Activated CD4-positive, alpha-beta T cell treated with anti-CD3 and anti-CD28 coated beads for 36 hours (primary cell): ENCODE measurements around the gene TMEM88. TPM values are rescaled to one million over a fixed set of nuclear protein-coding genes. Genes with fewer than 3 reads are reported as not detected.
"Not testable (repeated sequence)": the region's sequence is repeated elsewhere in the genome, so short reads cannot be mapped to it uniquely, and the experiment has no call there.

Source experiments
- ATAC-seq: fragments of 200-7000 bp; cut with Tn5 transposase; one replicate; pipeline ENCODE4 v1.10.0; 2021; ENCODE audit warnings: mild to moderate bottlenecking, moderate library complexity
- CTCF ChIA-PET: fragments of 350-600 bp; sonication (Branson Sonifier 250); formaldehyde crosslinking; loops from one replicate; lab custom pipeline; 2021; ENCODE audit warnings: antibody characterized with exemption; lab: Charles Lee
- POLR2A ChIA-PET: fragments of 350-600 bp; sonication (Branson Sonifier 250); formaldehyde crosslinking; loops from one replicate; lab custom pipeline; 2021; ENCODE audit warnings: antibody characterized with exemption, inconsistent platforms; lab: Charles Lee
- DNase-seq: peaks from one replicate; pipeline ENCODE4 v3.0.0-alpha.2; 2020
- H3K27ac Mint-ChIP-seq: one replicate; pipeline ENCODE4 v1.8.0; 2021; ENCODE audit warnings: mixed read lengths
- H3K27me3 Mint-ChIP-seq: one replicate; pipeline ENCODE4 v1.8.0; 2021; ENCODE audit warnings: mixed read lengths
- H3K36me3 Mint-ChIP-seq: one replicate; pipeline ENCODE4 v1.8.0; 2021; ENCODE audit warnings: low read depth, mixed read lengths
- H3K4me1 Mint-ChIP-seq: one replicate; pipeline ENCODE4 v1.8.0; 2021; ENCODE audit warnings: mixed read lengths
- H3K4me3 Mint-ChIP-seq: one replicate; pipeline ENCODE4 v1.8.0; 2021; ENCODE audit warnings: mild to moderate bottlenecking, moderate library complexity, mixed read lengths
- H3K9me3 Mint-ChIP-seq: one replicate; pipeline ENCODE4 v1.8.0; 2021; ENCODE audit warnings: low read depth, mixed read lengths
- intact Hi-C, 2 experiments: fragments of 100-400 bp; cut with DNase I in 1 of 2; cut with micrococcal nuclease in 1 of 2; formaldehyde crosslinking; loops; one replicate each; pipeline versions ENCODE4 v1.14.2 to v1.15.1; 2022 to 2024; cut with DNase I, micrococcal nuclease
- total RNA-seq, 2 experiments: library from RNA; stranded (reverse); gene quantifications; one replicate each; pipeline ENCODE4 v1.2.3, GENCODE V29; 2021

Gene TMEM88
- total RNA-seq, 2 experiments from 2014 or later: 3.5 to 5.6 TPM

- ChIA-PET CTCF (interaction anchor here (0.7 to 2.4 kb wide), 19 partner anchors 12 to 453 kb away, joined by 3 to 20 read pairs (median 4); partner anchors contain the start of genes KDM6B, RNF227, TMEM256 and WRAP53), POLR2A (interaction anchor here (0.6 to 1.5 kb wide), 14 partner anchors 12 to 369 kb away, joined by 3 to 8 read pairs (median 3); partner anchors contain the start of genes CNTROB, KDM6B, TP53 and TRAPPC1)
- peak; percentile 97 for DNase-seq
- Mint-ChIP-seq H3K4me3 (no peak within 1 kb of the TSS), H3K4me1 (peaks cover 18% of the 10 kb centered on the region), H3K36me3 (peaks cover 34% of the 10 kb centered on the region), H3K9me3 (no peaks in the 10 kb centered on the region), H3K27me3 (no peaks in the 10 kb centered on the region), H3K27ac (no peak within 1 kb of the TSS)
- intact Hi-C loops: loop anchor here (1.0 to 5.0 kb wide), 12 partner anchors 13 to 299 kb away; partner anchors contain the start of genes WRAP53 (in 2 of the 2), CNTROB (in 1 of the 2), MPDU1 (in 1 of the 2) and TP53 (in 1 of the 2)
- ATAC-seq: peak; percentile 91
Measured at GRCh38 chr17:7856811-7857712, 2.2 kb downstream of the TMEM88 start, which contains the start of gene NAA38. NAA38 (minus strand) TSS chr17:7857559; CDS start chr17:7857463, 96 bp downstream.

DNA sequence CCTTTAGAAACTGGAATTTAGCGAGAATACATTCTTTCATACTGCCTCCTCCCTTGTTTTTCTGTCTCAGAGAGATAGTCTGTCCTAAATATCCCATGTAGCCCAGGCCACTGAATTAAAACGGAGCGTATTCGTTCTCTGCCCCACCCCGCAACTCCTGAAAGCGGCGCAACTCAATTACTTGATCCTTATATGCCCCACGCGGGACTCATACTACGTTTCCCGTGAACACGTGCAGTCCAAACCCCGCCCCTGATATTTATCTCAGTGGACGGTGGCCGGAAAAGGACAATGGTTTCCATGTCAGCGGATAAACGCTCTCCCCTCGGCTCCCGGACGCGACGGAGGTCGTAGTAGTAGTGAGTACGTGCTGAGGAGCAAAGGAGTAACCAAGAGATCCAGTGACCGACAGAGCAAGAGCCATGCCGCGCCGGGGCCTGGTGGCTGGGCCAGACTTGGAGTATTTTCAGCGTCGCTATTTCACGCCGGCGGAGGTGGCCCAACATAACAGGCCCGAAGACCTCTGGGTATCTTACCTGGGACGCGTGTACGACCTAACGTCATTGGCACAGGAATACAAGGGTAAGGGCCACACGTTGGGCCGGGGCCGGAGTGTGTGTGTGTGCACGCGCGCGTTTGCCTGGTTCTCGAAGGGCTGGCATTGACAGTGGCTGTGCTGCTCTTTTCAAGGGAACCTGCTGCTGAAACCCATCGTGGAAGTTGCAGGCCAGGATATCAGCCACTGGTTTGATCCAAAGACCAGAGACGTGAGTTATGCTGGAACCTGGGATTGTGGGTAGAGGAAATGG, 3.1 kb downstream of the TMEM88 start, which contains the start of gene CYB5D1:
Gene CYB5D1, plus strand, starts transcription at position 291 of the 809 bp plus-strand sequence. Its CDS starts 132 bp downstream, at position 423.
- ChIA-PET POLR2A (interaction anchor here (0.6 to 1.5 kb wide), 13 partner anchors 11 to 370 kb away, joined by 3 to 8 read pairs (median 3); partner anchors contain the start of genes CNTROB, KDM6B, TP53 and TRAPPC1), CTCF (interaction anchor here (0.7 to 5.2 kb wide), 17 partner anchors 12 to 453 kb away, joined by 3 to 32 read pairs (median 4); partner anchors contain the start of genes KDM6B, RNF227, TMEM256 and WRAP53)
- DNase-seq (peak; percentile 91), ATAC-seq (peak; percentile 49)
- Mint-ChIP-seq H3K9me3 (no peaks in the 10 kb centered on the region), H3K27ac (no peak within 1 kb of the TSS), H3K4me1 (peaks cover 16% of the 10 kb centered on the region), H3K4me3 (no peak within 1 kb of the TSS), H3K27me3 (no peaks in the 10 kb centered on the region), H3K36me3 (peaks cover 31% of the 10 kb centered on the region)
- intact Hi-C loops: loop anchor here (1.0 to 5.0 kb wide), 12 partner anchors 14 to 298 kb away; partner anchors contain the start of genes WRAP53 (in 2 of the 2), CNTROB (in 1 of the 2), MPDU1 (in 1 of the 2) and TP53 (in 1 of the 2)

DNA sequence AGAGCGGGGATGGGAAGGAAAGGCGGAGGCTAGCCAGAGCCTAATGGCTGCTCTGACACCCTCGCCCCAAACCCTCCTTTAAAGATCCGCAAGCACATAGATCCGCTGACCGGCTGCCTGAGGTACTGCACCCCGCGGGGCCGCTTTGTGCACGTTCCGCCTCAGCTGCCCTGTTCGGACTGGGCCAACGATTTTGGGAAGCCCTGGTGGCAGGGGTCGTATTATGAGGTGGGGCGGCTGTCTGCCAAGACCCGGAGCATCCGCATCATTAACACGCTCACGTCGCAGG, 3.6 kb downstream of the TMEM88 start:
- Mint-ChIP-seq H3K27me3 (no peaks in the 10 kb centered on the region), H3K9me3 (no peaks in the 10 kb centered on the region), H3K4me3 (no peak overlapping the region), H3K4me1 (peaks cover 16% of the 10 kb centered on the region), H3K36me3 (peaks cover 29% of the 10 kb centered on the region), H3K27ac (no peak overlapping the region)
- CTCF ChIA-PET: interaction anchor here (0.8 to 6.7 kb wide), 4 partner anchors 12 to 183 kb away, joined by 4 to 53 read pairs (median 18); no protein-coding TSS in a partner anchor
- intact Hi-C loops: loop anchor here in 1 of 2 experiments (5.0 kb wide), 1 partner anchor 171 kb away; the partner anchor contains the start of genes TP53 and WRAP53
- DNase-seq (peak; percentile 56), ATAC-seq (no peak)
- POLR2A ChIA-PET: no interaction called here

DNA sequence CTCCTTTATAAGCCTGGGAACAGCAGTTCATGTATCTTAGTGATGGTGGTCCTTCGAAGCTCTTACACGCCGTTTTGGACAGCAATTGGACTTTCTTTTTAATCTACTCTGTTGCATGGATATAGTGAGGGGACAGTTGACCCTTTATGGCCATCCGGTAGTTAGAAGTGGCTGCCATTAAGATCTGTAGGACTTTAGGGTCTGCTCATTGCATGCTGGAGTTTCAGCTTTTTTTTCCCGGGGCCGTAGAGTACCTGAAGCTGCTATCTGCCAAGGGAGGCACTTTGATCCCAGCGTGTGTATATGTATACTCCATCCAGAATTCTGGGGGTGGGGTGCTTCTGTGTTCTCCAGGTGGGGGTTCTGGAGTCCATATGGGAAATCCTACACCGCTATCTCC, 4.2 kb downstream of the TMEM88 start:
- CTCF ChIA-PET: interaction anchor here (0.8 to 6.7 kb wide), 7 partner anchors 11 to 201 kb away, joined by 3 to 53 read pairs (median 5); no protein-coding TSS in a partner anchor
- Mint-ChIP-seq H3K27me3 (no peaks in the 10 kb centered on the region), H3K9me3 (no peaks in the 10 kb centered on the region), H3K36me3 (peaks cover 24% of the 10 kb centered on the region), H3K27ac (peak overlapping the region; percentile 49), H3K4me1 (peaks cover 12% of the 10 kb centered on the region), H3K4me3 (no peak overlapping the region)
- no peak for ATAC-seq
- intact Hi-C loops: loop anchor here in 1 of 2 experiments (5.0 kb wide), 1 partner anchor 172 kb away; the partner anchor contains the start of genes TP53 and WRAP53
- DNase-seq: no peak
- POLR2A ChIA-PET: no interaction called here

- Mint-ChIP-seq H3K36me3 (peaks cover 36% of the 10 kb centered on the region), H3K27ac (no peak overlapping the region), H3K27me3 (no peaks in the 10 kb centered on the region), H3K4me1 (peaks cover 13% of the 10 kb centered on the region), H3K9me3 (no peaks in the 10 kb centered on the region), H3K4me3 (no peak overlapping the region)
- ATAC-seq (no peak), DNase-seq (peak; percentile 58)
- CTCF ChIA-PET: interaction anchor here (0.6 to 6.7 kb wide), 18 partner anchors 8 to 198 kb away, joined by 3 to 53 read pairs (median 5); no protein-coding TSS in a partner anchor
- intact Hi-C loops: loop anchor here (1.0 to 5.0 kb wide), 5 partner anchors 24 to 194 kb away; no protein-coding TSS in a partner anchor
- POLR2A ChIA-PET: no interaction called here
Measured at GRCh38 chr17:7862692-7863437, 8.0 kb downstream of the TMEM88 start.

DNA sequence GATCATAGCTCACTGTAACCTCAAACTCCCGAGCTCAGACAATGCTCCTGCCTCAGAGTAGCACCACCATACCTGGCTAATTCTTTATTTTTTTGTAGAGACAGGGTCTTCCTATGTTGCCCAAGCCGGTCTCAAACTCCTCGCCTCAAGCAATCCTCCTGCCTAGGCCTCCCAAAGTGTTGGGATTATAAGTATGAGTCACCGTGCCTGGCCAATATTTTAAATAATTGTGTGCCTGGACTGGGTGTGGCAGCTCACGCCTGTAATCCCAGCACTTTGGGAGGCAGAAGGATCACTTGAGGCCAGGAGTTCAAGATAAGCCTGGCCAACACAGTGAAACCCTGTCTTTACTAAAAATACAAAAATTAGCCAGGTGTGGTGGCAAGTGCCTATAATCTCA, 9.5 kb downstream of the TMEM88 start:
- H3K4me1 Mint-ChIP-seq: peaks cover 25% of the 10 kb centered on the region
- H3K27ac Mint-ChIP-seq, H3K4me3 Mint-ChIP-seq, H3K27me3 Mint-ChIP-seq, DNase-seq, H3K9me3 Mint-ChIP-seq, ATAC-seq: not testable (repeated sequence)
- peaks cover 30% of the 10 kb centered on the region for H3K36me3 Mint-ChIP-seq
- ChIA-PET POLR2A (interaction anchor here (0.5 to 0.6 kb wide), 2 partner anchors 10 to 184 kb away, joined by 3 to 6 read pairs; no protein-coding TSS in a partner anchor), CTCF (interaction anchor here (0.6 to 6.7 kb wide), 13 partner anchors 10 to 196 kb away, joined by 3 to 53 read pairs (median 4); partner anchors contain the start of gene CHD3)
- intact Hi-C loops: loop anchor here in 1 of 2 experiments (5.0 kb wide), 1 partner anchor 178 kb away; no protein-coding TSS in a partner anchor

DNA sequence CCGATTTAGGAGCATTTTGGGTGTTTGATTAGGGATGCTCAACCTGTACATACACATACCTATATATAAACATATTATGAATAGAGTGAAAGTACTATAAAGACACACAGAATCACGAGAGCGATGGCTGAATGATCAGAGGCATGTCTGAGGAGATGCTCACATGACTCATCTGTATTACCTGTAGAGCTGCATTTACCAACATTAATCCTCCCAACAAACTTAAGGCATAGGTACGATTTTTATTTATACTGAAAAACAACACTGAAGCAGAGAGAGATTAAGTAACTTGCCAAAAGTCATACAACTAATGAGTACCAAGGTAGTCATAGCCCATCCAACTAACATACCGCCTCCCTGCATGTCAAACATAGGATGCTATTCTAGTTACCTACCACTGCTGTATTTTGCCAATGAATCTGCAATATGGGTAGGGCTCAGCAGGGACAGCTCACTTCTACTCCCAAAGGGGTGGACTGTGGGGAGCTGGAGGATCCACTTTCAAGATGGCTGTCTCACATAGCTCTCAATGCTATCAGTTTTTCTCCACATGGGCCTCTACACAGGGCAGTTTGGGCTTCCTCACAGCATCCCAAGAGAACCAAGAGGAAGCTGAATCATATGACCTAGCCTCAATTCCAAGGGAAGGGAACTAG, 10.3 kb downstream of the TMEM88 start:
- peak; percentile 42 for ATAC-seq
- POLR2A ChIA-PET: interaction anchor here (0.5 to 0.6 kb wide), 2 partner anchors 10 to 183 kb away, joined by 3 to 6 read pairs; no protein-coding TSS in a partner anchor
- intact Hi-C loops: loop anchor here in 1 of 2 experiments (5.0 kb wide), 1 partner anchor 177 kb away; no protein-coding TSS in a partner anchor

DNA sequence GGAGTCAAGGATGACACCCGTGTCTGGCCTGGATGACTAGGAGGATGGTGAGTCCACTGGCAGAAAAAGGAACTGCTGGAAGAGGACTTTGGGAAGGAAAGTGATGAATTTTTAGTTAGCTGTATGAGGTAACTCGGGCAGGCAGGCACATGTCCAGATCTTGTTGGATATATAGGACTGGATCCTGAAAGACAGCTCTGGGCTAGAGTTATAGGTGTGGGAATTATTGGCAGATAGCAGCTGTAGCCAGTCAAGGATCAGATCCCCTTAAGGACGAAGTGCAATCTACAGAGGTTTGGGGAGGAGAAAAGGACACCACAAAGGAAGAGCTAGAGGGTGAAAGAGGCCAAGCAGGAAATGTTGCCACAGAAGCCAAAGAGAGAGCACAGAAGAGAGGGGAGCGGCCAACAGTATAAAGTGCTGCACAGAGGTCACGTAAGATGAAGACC, 13.0 kb downstream of the TMEM88 start:
- peaks cover 23% of the 10 kb centered on the region for H3K4me1 Mint-ChIP-seq
- POLR2A ChIA-PET: no interaction called here
- CTCF ChIA-PET: interaction anchor here (1.8 kb wide), 1 partner anchor 31 kb away, joined by 6 read pairs; no protein-coding TSS in a partner anchor
- ATAC-seq (peak; percentile 53), DNase-seq (no peak)
- H3K27ac Mint-ChIP-seq: peak overlapping the region; percentile 49
- H3K9me3 Mint-ChIP-seq: no peaks in the 10 kb centered on the region
- intact Hi-C loops: no loop called here
- peaks cover 30% of the 10 kb centered on the region for H3K36me3 Mint-ChIP-seq
- H3K27me3 Mint-ChIP-seq: no peaks in the 10 kb centered on the region
- H3K4me3 Mint-ChIP-seq: no peak overlapping the region

More for the DNA sequence above, 10.3 kb downstream of the TMEM88 start:
- H3K9me3 Mint-ChIP-seq: no peaks in the 10 kb centered on the region
- no peaks in the 10 kb centered on the region for H3K27me3 Mint-ChIP-seq
- no peak overlapping the region for H3K4me3 Mint-ChIP-seq
- no peak overlapping the region for H3K27ac Mint-ChIP-seq
- DNase-seq: no peak
- peaks cover 25% of the 10 kb centered on the region for H3K4me1 Mint-ChIP-seq
- peaks cover 32% of the 10 kb centered on the region for H3K36me3 Mint-ChIP-seq
- CTCF ChIA-PET: interaction anchor here (0.6 to 6.7 kb wide), 13 partner anchors 10 to 209 kb away, joined by 3 to 53 read pairs (median 4); partner anchors contain the start of genes CNTROB and TRAPPC1

DNA sequence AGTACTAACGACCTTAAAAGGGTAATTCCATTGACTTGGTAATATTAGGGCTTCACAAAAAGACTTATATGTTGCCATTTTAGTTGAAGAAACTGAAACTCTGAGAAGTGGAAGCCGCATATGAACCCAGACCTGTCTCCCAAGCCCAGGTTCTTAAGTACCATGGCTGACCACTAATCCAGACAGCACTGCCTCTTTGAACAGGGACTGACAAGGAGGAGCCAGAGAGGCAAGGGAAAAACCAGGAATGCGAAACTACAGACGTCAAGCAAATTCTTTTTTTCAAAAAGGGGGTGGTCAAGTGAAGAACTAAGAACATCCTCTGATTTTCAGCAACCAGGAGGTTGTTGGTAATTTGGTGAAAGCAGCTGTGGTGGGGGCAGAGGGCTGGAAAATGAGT, 18.2 kb downstream of the TMEM88 start:
- CTCF ChIA-PET: interaction anchor here (0.6 to 1.5 kb wide), 2 partner anchors 201 to 232 kb away, joined by 3 read pairs; no protein-coding TSS in a partner anchor
- Mint-ChIP-seq H3K9me3 (no peaks in the 10 kb centered on the region), H3K4me3 (no peak overlapping the region), H3K36me3 (peaks cover 18% of the 10 kb centered on the region), H3K4me1 (peaks cover 10% of the 10 kb centered on the region), H3K27ac (no peak overlapping the region), H3K27me3 (no peaks in the 10 kb centered on the region)
- DNase-seq (no peak), ATAC-seq (no peak)
- intact Hi-C loops: no loop called here
- POLR2A ChIA-PET: interaction anchor here (0.6 to 1.1 kb wide), 3 partner anchors 11 to 53 kb away, joined by 3 read pairs; no protein-coding TSS in a partner anchor
